Motor neuron (in vitro differentiated cells): Measurements from ENCODE around the gene AGAP1. TPM values are rescaled to one million over a fixed set of nuclear protein-coding genes. Genes with fewer than 3 reads are reported as not detected.

Experiments used
- ATAC-seq, 8 experiments: fragments of 200-7000 bp; cut with Tn5 transposase; replicated peaks in 6 of 8; 2 replicates each; pipeline ENCODE4 v1.8.0; 2021; ENCODE audit warnings: mild to moderate bottlenecking in 8 of 8, moderate library complexity in 8 of 8
- H3K27ac ChIP-seq, 2 donors: fragments of 250-450 bp; sonication (Bioruptor Pico); 2 replicates each; pipeline ENCODE4 v1.9.0; 2021; ENCODE audit warnings: antibody characterized with exemption in 2 of 2, mild to moderate bottlenecking in 2 of 2, moderate library complexity in 1 of 2
- H3K4me1 ChIP-seq, 2 donors: fragments of 250-450 bp; sonication (Bioruptor Pico); replicated peaks in 1 of 2; 2 replicates each; pipeline ENCODE4 v1.6.1; 2021; ENCODE audit warnings: antibody characterized with exemption in 2 of 2, mild to moderate bottlenecking in 2 of 2, moderate library complexity in 1 of 2
- H3K4me3 ChIP-seq, 5 donors: fragments of 250-450 bp; sonication (Bioruptor Pico); 2 replicates each; pipeline ENCODE4 v1.9.0; 2021; ENCODE audit warnings: antibody characterized with exemption in 5 of 5, mild to moderate bottlenecking in 5 of 5, moderate library complexity in 4 of 5
- WGBS, 10 experiments: fragments of 450-650 bp; shearing (Covaris generic); methylation state at CpG; one replicate each; pipeline ENCODE4 v1.0.0; 2022; 5-methylcytosine and 5-hydroxymethylcytosine counted together
- in situ Hi-C, 9 experiments: fragments of 400-800 bp; cut with MboI; loops; one replicate each; pipeline ENCODE4 v1.15.0; 2021; ENCODE audit warnings: low sequenced_read_pairs in 9 of 9, low pct_unique_long_range_greater_than_20kb in 2 of 9; ENCODE audit not compliant: unreplicated experiment in 9 of 9
- total RNA-seq, 8 experiments: library from RNA; unstranded; fragments of 300-600 nt; gene quantifications; 2 replicates each; pipeline versions ENCODE4 v1.2.3 to v1.2.4, GENCODE V29; 2022

The AGAP1 gene
- total RNA-seq, 8 experiments from 2014 or later = 5.9 to 51.1 (median 34.3) TPM

DNA sequence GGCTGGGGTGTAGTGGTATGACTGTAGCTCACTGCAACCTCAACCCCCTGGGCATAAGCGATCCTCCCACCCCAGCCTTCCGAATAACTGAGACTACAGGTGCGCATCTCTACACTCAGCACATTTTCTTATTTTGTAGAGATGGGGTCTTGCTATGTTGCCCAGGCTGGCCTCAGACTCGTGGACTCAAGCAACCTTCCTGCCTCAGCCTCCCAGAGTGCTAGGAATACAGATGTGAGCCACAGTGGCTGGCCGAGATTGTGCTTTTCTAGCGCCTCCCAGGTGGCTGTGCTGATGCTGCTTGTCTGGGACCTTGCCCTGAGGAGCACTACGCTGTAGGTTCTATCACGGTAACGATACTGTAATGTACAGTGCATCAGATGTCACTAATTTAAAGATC lies 155.6 kb downstream of the AGAP1 start:
- peaks cover 17 to 23% of the 10 kb centered on the region in 2 donors for H3K4me1 ChIP-seq
- in situ Hi-C loops = no loop called here
- H3K4me3 ChIP-seq = no peak overlapping the region
- H3K27ac ChIP-seq = no peak overlapping the region
- 80 to 100% (median 97%) methylated on average over 1 to 6 of the region's 9 CpGs; no CpG with 5 or more reads in 4 of the 10 experiments for WGBS, 10 experiments
- ATAC-seq = no peak

DNA sequence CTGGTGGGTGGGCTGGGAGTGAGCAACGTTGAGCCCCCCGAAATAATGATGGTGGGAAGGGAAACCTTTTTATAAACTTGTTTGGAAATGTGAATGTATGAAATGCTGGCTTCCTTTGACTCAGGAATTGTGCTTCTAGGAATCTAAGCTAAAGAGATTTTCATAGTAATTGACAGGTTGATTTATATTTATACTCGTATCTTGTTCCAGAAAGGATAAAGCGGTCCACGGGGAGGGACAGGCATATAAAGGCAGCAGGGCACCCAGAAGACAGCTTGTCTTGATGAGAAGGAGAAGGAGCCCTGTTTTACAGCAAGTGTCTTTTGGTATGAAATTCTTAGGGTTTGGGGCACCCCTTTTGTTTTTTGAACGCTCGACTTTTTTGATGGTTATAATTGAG lies 157.8 kb downstream of the AGAP1 start:
- peaks cover 27 to 39% of the 10 kb centered on the region in 2 donors for H3K4me1 ChIP-seq
- no peak overlapping the region for H3K27ac ChIP-seq
- H3K4me3 ChIP-seq = no peak overlapping the region
- in situ Hi-C loops = no loop called here
- no peak for ATAC-seq
- WGBS, 10 experiments = 64 to 85% (median 73%) methylated on average over 2 to 7 of the region's 7 CpGs; no CpG with 5 or more reads in 1 of the 10 experiments

DNA sequence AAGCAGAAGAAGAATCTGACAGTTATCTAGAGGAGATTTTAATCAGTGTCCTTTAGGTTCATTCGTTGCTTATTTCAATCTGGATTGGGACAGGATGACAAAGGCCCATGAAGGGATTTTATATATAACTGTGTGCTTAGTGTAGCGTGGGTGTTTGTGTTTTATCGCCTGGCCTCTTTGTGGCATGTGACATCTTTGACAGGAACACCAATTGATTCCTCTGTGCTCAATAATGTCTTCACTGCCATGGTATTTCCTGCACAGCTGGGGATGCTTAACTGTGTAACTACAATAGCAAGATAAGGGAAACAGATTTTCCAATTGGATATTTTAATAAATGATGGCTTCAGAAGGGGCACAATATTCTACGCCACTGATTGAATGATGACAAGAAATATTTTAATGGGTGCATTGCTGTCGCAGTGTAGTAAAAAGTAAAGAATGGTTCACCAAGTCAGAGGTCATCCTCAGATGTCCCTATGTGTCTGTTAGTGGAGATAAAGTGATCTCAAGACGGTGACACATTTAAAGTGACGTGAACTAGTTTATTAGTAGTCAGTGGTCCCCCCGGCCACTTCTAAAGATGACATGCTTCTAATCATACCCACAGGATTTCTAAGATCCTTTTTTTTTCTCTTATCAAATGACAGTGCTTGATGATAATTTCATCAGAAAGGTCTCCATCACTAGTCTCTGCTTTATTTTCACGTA lies 160.4 kb downstream of the AGAP1 start:
- H3K4me3 ChIP-seq = no peak overlapping the region
- in situ Hi-C loops = no loop called here
- 27 to 80% (median 48%) methylated on average over 3 to 9 of the region's 9 CpGs for WGBS, 10 experiments
- ATAC-seq = peak in 6 of 8 experiments; percentile 28 to 62 (median 58)
- peaks cover 47 to 63% of the 10 kb centered on the region in 2 donors for H3K4me1 ChIP-seq
- no peak overlapping the region for H3K27ac ChIP-seq

DNA sequence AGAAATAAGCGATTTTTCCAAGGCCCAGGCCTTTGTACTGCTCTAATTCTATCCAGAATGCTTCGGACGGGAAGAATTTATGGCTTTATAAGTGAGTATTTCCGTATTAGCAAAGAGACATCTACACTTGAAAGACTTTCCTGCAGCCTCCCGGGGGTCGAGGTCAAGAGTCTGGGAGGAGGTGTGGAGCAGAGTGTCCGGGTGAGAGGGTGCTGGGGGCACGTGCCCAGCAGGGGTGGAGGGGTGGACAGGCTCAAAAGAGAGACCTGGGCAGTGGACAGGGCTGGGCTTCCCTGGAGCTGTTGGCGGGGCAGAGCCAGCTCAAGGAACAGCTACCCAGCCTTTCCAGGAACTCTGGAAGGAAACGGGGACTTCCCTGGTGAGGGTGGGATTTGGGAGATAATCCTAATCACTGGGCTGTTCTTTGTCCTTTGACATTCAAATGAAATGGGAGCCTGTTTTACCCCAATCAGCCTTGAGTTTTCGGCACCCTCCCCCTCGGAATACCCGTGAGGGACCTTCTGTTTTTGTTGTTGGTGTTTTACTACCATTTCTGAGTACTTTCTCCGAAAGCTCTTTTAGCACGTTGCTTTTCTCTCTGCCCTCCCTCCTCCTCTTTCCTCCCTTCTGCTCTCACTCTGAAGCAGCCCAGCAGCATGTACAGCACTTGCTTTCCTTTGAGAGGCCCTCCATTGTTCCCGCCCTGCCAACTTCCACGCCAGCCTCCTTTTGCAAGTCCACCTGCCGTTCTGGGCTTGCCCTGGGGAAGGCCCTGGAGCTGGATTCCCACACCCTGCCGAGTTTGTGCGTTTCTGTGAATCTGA lies 164.7 kb downstream of the AGAP1 start:
- Histone ChIP-seq H3K4me3 (no peak overlapping the region), H3K27ac (no peak overlapping the region), H3K4me1 (peaks cover 57 to 70% of the 10 kb centered on the region in 2 donors)
- WGBS, 10 experiments = 4 to 57% (median 21%) methylated on average over 1 to 13 of the region's 20 CpGs
- ATAC-seq = peak; percentile 11 to 70 (median 50)
- in situ Hi-C loops = no loop called here

DNA sequence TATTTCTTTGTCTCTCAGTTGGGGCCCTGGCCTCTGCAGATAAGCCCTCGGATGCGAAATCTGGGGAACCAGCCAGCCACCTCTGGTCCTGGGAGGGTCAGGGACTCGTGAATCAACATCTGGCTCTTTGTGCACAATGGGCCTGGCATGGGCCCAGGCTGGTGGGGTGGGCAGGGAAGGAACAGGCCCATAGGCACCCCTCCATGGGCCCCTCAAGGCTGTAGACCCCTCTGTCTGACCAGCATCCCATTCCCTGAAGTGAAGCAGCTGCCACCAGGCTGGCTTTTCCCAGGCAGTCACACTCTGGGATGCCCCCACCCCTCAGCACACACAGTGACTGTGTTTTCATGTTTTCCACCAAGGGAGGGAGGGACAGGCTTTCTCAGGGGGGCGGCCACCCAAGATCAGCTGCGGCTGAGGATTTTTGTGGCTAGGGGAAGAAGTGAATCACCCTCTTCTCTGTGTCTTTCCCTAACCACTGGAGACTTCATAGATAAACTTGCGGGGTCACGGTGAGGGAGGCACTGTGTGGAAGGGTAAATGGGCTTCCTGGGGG lies 166.0 kb downstream of the AGAP1 start:
- 0 to 87% (median 28%) methylated on average over 1 to 6 of the region's 7 CpGs; no CpG with 5 or more reads in 4 of the 10 experiments for WGBS, 10 experiments
- H3K4me3 ChIP-seq = no peak overlapping the region
- ATAC-seq = peak in 5 of 8 experiments; percentile 4 to 88 (median 22)
- peaks cover 53 to 63% of the 10 kb centered on the region in 2 donors for H3K4me1 ChIP-seq
- no peak overlapping the region for H3K27ac ChIP-seq
- in situ Hi-C loops = no loop called here

DNA sequence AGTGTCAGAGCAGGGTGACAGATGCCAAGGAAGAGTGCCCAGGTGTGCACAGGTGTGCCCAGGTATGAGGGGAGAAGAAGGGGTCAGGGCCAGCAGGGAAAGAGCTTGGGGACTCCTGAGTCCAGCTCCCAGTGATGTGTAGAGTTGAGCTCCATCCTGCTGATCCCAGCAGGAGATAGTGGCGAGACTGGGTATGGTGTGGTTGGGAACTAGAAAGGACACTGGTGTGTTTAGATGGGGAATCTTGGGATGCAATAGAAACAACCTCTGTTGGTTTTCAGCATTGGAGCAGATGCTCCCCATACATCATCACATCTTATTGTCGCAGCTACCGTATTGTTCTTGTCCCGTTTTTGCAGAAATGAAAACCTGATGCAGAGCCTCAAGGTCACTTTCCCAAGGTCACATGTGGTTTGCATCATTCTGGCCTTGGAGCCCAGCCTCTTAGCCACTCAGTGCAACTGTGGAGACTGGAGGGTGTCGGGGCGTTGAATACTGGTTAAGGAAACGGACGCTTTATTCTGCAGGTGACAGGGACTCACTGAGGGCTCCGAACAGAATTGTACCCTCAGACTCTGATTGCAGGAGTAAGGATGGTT lies 166.7 kb downstream of the AGAP1 start:
- in situ Hi-C loops = no loop called here
- ATAC-seq = peak in 4 of 8 experiments; percentile 48 to 63 (median 56)
- Histone ChIP-seq H3K27ac (peak overlapping the region; percentile 10 to 31), H3K4me3 (no peak overlapping the region), H3K4me1 (peaks cover 55 to 63% of the 10 kb centered on the region in 2 donors)
- 0 to 100% (median 85%) methylated on average over 1 to 8 of the region's 9 CpGs; no CpG with 5 or more reads in 5 of the 10 experiments for WGBS, 10 experiments

DNA sequence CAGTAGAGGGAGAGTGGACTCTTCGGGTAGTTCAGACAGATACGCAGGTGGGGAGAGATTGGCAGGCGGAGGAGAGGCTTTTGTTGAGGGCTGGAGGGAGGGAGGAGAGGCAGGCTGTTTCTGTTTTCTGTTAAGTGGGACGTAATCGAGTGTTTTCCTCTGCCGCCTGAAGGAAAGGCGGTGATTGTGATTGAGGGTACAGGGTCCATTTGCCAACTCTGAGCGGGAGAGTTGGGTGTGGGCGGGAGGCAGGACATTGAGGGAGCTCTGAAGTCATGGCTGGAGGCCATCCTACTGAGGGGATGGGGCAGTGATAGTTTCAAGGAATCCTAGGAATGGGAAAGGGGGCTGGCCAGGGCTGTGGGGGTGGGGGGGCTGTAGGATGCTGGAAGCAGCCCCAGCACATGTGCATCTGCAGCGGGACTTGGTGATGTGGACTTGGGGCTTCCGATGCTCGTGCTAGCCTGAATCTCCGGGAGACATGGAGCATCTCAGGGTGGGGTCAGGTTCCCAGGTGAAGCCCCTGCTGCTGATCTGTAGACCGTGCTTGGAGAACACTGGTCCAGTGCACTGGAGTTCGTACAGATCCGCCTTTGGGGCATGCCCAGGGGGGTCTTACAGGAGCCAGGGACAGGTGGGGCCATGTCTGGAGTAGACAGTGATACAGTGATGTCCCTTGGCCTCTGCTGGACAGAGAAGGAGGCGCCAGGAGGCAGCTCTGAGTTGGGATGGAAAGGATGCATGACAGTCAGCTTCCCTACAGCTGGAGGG lies 167.5 kb downstream of the AGAP1 start:
- Histone ChIP-seq H3K4me3 (no peak overlapping the region), H3K4me1 (peaks cover 59 to 61% of the 10 kb centered on the region in 2 donors), H3K27ac (peak overlapping the region; percentile 10 to 31)
- peak in 3 of 8 experiments; percentile 4 to 33 (median 11) for ATAC-seq
- 53 to 100% (median 86%) methylated on average over 1 to 5 of the region's 17 CpGs; no CpG with 5 or more reads in 6 of the 10 experiments for WGBS, 10 experiments
- in situ Hi-C loops = no loop called here

DNA sequence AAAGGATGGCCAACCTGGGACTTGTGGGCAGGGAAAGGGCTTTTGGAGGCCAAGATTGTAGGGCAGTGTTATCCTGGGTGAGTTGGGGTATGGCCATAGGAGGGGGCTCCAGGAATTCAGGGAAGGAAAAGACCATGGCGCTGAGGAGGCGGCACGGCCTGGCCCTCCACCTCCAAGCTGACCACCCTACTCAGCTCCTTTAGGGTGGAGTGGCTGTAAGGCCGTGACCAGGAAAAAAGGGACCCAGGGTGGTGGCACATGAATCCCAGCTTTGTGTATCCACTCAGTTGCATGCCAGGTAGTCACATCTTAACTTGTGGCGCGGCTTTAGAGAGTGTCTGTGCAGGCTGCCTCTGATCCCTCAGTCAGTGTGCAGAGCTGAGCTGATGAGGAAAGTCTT lies 168.1 kb downstream of the AGAP1 start:
- Histone ChIP-seq H3K4me3 (no peak overlapping the region), H3K27ac (no peak overlapping the region), H3K4me1 (peaks cover 60% of the 10 kb centered on the region in 2 donors)
- WGBS, 10 experiments = 80 to 100% (median 100%) methylated on average over 1 to 3 of the region's 6 CpGs; no CpG with 5 or more reads in 4 of the 10 experiments
- in situ Hi-C loops = no loop called here
- ATAC-seq = no peak

DNA sequence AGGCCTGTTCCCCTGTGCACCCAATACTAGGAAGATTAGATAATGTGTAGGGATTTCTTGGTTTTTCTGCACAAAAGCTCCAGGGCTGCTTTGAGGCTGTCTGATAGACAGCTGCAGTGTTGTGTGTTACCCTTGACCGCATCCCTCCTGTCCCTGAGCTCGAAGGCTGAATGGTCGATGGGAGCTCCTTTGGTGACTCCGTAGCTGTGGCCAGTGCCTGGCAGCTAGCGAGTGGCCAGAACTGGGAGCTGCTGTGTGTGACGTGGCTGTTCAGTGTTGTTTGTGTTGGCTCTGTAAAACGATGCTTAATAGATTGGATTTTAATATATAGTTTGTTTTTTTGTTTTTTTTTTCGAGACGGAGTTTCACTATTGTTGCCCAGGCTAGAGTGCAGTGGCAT lies 170.0 kb downstream of the AGAP1 start:
- Histone ChIP-seq H3K4me3 (no peak overlapping the region), H3K27ac (no peak overlapping the region), H3K4me1 (peaks cover 41 to 44% of the 10 kb centered on the region in 2 donors)
- WGBS, 10 experiments = 33 to 100% (median 80%) methylated on average over 1 to 9 of the region's 9 CpGs; no CpG with 5 or more reads in 3 of the 10 experiments
- in situ Hi-C loops = no loop called here
- ATAC-seq = peak in 2 of 8 experiments; percentile 20 to 61

DNA sequence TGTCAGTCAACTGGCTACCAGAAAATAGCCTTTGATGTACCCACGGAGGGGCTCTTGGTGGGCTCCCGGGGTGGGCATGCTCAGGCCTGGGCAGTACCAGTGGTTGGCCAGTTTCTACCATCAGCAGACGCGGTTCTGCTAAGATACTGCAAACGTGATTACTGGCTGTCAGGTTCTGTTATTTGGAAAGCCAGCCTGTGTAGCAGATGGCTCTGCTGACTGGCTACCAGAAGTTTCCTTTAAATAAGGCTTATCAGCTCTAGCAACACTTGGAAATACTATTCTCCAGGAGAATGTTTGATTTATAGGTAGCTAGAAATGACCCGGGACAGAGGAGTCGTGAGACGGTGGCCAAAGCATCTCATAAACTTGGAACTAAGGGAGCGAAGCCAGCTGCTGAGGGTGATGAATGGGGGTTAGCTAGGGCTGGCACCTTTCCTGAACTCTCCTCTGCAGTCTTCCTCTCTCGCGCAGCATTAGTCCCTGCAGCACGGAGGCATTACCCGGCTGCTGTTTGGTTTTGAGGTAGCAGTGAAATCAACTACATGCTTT lies 171.9 kb downstream of the AGAP1 start:
- peak in 2 of 8 experiments; percentile 3 to 10 for ATAC-seq
- Histone ChIP-seq H3K27ac (peak overlapping the region in 1 of 2 donors; percentile 99), H3K4me1 (peaks cover 25 to 26% of the 10 kb centered on the region in 2 donors), H3K4me3 (peak overlapping the region; percentile 32 to 47 (median 39))
- in situ Hi-C loops = no loop called here
- 0 to 30% (median 4%) methylated on average over 1 to 12 of the region's 13 CpGs for WGBS, 10 experiments

DNA sequence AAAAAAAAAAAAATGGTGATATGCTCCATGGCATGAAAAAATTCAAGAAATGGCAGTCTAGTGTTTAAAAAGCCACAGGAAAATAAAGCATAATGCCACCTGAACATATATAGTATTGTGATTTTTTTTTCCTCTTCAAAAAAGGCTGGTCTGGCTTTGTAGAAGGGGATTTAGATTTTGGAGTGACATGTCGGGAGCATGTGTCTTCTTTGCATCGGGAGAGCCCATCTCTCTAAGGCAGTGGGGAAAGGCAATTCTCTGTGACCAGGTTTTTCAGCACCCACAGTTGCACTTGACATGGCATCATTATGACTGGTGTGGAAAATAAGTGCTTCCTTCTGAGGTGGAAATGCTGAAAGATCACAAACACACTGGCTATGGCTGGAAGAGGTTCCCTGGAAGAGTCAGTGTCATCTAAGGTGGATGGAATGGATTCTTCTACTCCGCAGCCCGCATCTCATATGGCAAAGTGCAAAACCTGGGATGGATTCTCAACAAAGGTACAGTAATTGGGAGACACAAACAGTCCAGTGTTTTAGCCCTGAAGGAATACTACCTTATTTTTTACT lies 172.5 kb downstream of the AGAP1 start:
- peak overlapping the region; percentile 97 to 99 for H3K27ac ChIP-seq
- peak; percentile 31 to 57 (median 40) for ATAC-seq
- peak overlapping the region; percentile 32 to 47 (median 39) for H3K4me3 ChIP-seq
- in situ Hi-C loops = no loop called here
- peaks cover 22% of the 10 kb centered on the region in 2 donors for H3K4me1 ChIP-seq
- WGBS, 10 experiments = 0 to 6% (median 0%) methylated on average over 2 to 4 of the region's 4 CpGs; no CpG with 5 or more reads in 1 of the 10 experiments
